Body of pancreas (tissue), 4 donors: ENCODE data around the gene KLHL30. TPM values are rescaled to one million over a fixed set of nuclear protein-coding genes. Genes with fewer than 3 reads are reported as not detected.

ENCODE experiments used
- ATAC-seq: fragments of 150-250 bp; one replicate; pipeline ENCODE4 v1.9.1; 2016
- DNase-seq, 4 donors: peaks; one replicate each; pipeline ENCODE4 v3.0.0-alpha.2; 2019
- H3K27ac ChIP-seq, 4 donors: fragments of 200-600 bp; sonication (generic); 1 replicate in 3 of 4; 2 replicates in 1 of 4; pipeline versions ENCODE4 v1.5.1 to v1.6.1; 2016 to 2019; ENCODE audit warnings: mild to moderate bottlenecking in 1 of 4, mixed read lengths in 1 of 4, moderate library complexity in 1 of 4
- H3K27me3 ChIP-seq, 2 donors: fragments of 200-600 bp; sonication (generic); one replicate each; pipeline ENCODE4 v1.6.0; 2016; ENCODE audit warnings: mild to moderate bottlenecking in 1 of 2
- H3K36me3 ChIP-seq, 2 donors: fragments of 200-600 bp; sonication (generic); replicated peaks in 1 of 2; 2 replicates each; pipeline ENCODE4 v1.5.1; 2016; ENCODE audit warnings: low read depth in 2 of 2; ENCODE audit not compliant: insufficient read depth in 1 of 2
- H3K4me1 ChIP-seq: fragments of 200-600 bp; sonication (generic); one replicate; pipeline ENCODE4 v1.6.0; 2016
- H3K4me3 ChIP-seq, 2 donors: fragments of 200-600 bp; sonication (generic); 1 replicate in 1 of 2; 2 replicates in 1 of 2; pipeline ENCODE4 v1.5.1; 2016 to 2019
- H3K9me3 ChIP-seq, 3 donors: fragments of 200-600 bp; sonication (generic); 1 replicate in 2 of 3; 2 replicates in 1 of 3; pipeline ENCODE4 v1.5.1; 2016
- CTCF ChIP-seq, 7 experiments: fragments of 450-650 bp in 4 of 7; fragments of 200-600 bp in 3 of 7; sonication (generic) in 3 of 7; IDR thresholded peaks; one replicate each; pipeline ENCODE4 v1.5.1; 2016 to 2019; ENCODE audit warnings: antibody characterized with exemption in 7 of 7
- POLR2A ChIP-seq, 3 donors: fragments of 450-650 bp; IDR thresholded peaks; one replicate each; pipeline ENCODE4 v1.6.1; 2016; ENCODE audit warnings: antibody characterized with exemption in 3 of 3, mild to moderate bottlenecking in 2 of 3
- WGBS, 2 donors: methylation state at CpG; one replicate each; pipeline ENCODE4 v1.1.5; 2017; 5-methylcytosine and 5-hydroxymethylcytosine counted together
- intact Hi-C: fragments of 100-400 bp; cut with DNase I; formaldehyde crosslinking; loops from one replicate; pipeline ENCODE4 v1.15.1; 2023
- total RNA-seq, 2 donors: library from RNA; depleted of rRNA; stranded (reverse); fragments of >200 nt; gene quantifications; one replicate each; pipeline ENCODE4 v1.1.0, GENCODE V29; 2016

Gene KLHL30
- total RNA-seq, 2 donors from 2014 or later: 0.26 to 0.66 TPM

GRCh38 chr2:238103465-238104225, 34.8 kb upstream of the KLHL30 start:
- WGBS, 2 donors: 91 to 95% methylated on average over 5 to 18 of the region's 18 CpGs
- ATAC-seq: no peak
- Histone ChIP-seq H3K27ac (no peak overlapping the region), H3K9me3 (no peaks in the 10 kb centered on the region), H3K4me3 (no peak overlapping the region), H3K36me3 (no peaks in the 10 kb centered on the region), H3K4me1 (peaks cover 8% of the 10 kb centered on the region), H3K27me3 (no peaks in the 10 kb centered on the region)
- intact Hi-C loops: no loop called here
- DNase-seq: peak in 1 of 4 donors; percentile 7
- no peak for TF ChIP-seq CTCF (IDR thresholded peaks at IDR 0.05)
- no peak for TF ChIP-seq POLR2A (IDR thresholded peaks at IDR 0.05)

- peaks cover 8% of the 10 kb centered on the region for H3K4me1 ChIP-seq
- ATAC-seq (no peak), DNase-seq (no peak)
- H3K36me3 ChIP-seq: no peaks in the 10 kb centered on the region
- H3K27me3 ChIP-seq: no peaks in the 10 kb centered on the region
- 96 to 97% methylated on average over 6 to 14 of the region's 14 CpGs for WGBS, 2 donors
- no peaks in the 10 kb centered on the region for H3K9me3 ChIP-seq
- no peak overlapping the region for H3K4me3 ChIP-seq
- no peak for TF ChIP-seq CTCF (IDR thresholded peaks at IDR 0.05)
- no peak for TF ChIP-seq POLR2A (IDR thresholded peaks at IDR 0.05)
- no peak overlapping the region for H3K27ac ChIP-seq
- intact Hi-C loops: no loop called here
These were observed 34.2 kb upstream of the KLHL30 start for GRCh38 chr2:238104226-238104690.

- H3K27me3 ChIP-seq: no peaks in the 10 kb centered on the region
- no peak overlapping the region for H3K27ac ChIP-seq
- peaks cover 7% of the 10 kb centered on the region for H3K4me1 ChIP-seq
- intact Hi-C loops: no loop called here
- no peaks in the 10 kb centered on the region for H3K36me3 ChIP-seq
- ATAC-seq (no peak), DNase-seq (peak in 1 of 4 donors; percentile 8)
- no peaks in the 10 kb centered on the region for H3K9me3 ChIP-seq
- 89 to 98% methylated on average over 10 to 18 of the region's 21 CpGs for WGBS, 2 donors
- no peak for TF ChIP-seq CTCF (IDR thresholded peaks at IDR 0.05)
- TF ChIP-seq POLR2A (IDR thresholded peaks at IDR 0.05): no peak
- no peak overlapping the region for H3K4me3 ChIP-seq
These were observed 33.6 kb upstream of the KLHL30 start for GRCh38 chr2:238104691-238105371.

GRCh38 chr2:238105506-238106338, 32.7 kb upstream of the KLHL30 start:
- 80 to 88% methylated on average over 14 to 28 of the region's 28 CpGs for WGBS, 2 donors
- intact Hi-C loops: no loop called here
- DNase-seq: peak in 2 of 4 donors; percentile 10
- no peak for ATAC-seq
- peaks cover 7% of the 10 kb centered on the region for H3K4me1 ChIP-seq
- no peak overlapping the region for H3K27ac ChIP-seq
- H3K4me3 ChIP-seq: no peak overlapping the region
- no peaks in the 10 kb centered on the region for H3K9me3 ChIP-seq
- H3K27me3 ChIP-seq: no peaks in the 10 kb centered on the region
- no peaks in the 10 kb centered on the region for H3K36me3 ChIP-seq
- TF ChIP-seq CTCF (IDR thresholded peaks at IDR 0.05): no peak
